GM19324 (cell line): ENCODE measurements around the gene ATRNL1.
A peak's percentile ranks its signal among the peaks of the same experiment; 100 is the strongest.

Experiments used
- ATAC-seq: cut with Tn5 transposase; IDR thresholded peaks from one replicate; pipeline ENCODE4 v1.9.1; 2021; ENCODE audit warnings: mild to moderate bottlenecking, moderate library complexity; ENCODE audit not compliant: unreplicated experiment, low FRiP score

Gene ATRNL1

GRCh38 chr10:115867305-115867704, 774.1 kb downstream of the ATRNL1 start:
- no peak for ATAC-seq

- ATAC-seq = no peak
Measured at GRCh38 chr10:115871855-115872254, 778.7 kb downstream of the ATRNL1 start.

GRCh38 chr10:115875172-115875571, 782.0 kb downstream of the ATRNL1 start:
- no peak for ATAC-seq

DNA sequence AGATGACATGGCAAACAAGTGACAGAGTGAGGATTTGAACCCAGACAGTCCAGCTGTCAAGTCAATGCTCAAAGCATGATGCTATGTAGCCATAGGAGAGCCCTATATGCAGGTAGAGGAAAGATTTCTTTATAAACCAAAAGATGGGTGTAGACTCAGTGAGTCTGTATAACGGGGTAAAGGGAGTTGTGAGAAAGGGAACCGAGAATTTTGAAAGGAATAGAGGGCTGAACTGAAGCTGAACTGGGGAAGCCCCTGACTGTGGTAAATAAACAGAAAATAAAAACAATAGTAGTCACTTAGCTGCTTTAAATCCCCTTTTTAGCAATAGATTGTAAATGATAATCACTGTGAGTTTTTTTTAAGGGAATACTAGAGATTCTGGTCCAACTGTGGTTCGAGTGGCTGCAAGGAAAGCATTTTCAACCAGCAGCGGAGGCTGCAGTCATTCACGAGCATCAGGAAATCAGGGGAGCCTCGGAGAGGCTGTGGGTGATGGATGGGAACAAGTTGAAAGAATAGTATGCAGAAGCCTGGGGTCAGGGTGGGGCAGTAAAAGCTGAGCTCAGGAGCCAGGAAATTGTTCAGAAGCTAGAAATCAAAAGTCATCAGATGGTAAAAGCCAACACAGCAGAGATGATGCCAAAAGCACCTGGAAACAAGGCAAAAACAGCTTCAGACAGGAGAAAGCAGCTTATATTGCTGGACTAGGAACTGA, 786.4 kb downstream of the ATRNL1 start:
- ATAC-seq = peak; percentile 66

GRCh38 chr10:115882021-115882420, 788.9 kb downstream of the ATRNL1 start:
- no peak for ATAC-seq

- ATAC-seq = no peak
Measured at GRCh38 chr10:115883372-115883771, 790.2 kb downstream of the ATRNL1 start.

- ATAC-seq = no peak
Measured at GRCh38 chr10:115884331-115884730, 791.2 kb downstream of the ATRNL1 start.

DNA sequence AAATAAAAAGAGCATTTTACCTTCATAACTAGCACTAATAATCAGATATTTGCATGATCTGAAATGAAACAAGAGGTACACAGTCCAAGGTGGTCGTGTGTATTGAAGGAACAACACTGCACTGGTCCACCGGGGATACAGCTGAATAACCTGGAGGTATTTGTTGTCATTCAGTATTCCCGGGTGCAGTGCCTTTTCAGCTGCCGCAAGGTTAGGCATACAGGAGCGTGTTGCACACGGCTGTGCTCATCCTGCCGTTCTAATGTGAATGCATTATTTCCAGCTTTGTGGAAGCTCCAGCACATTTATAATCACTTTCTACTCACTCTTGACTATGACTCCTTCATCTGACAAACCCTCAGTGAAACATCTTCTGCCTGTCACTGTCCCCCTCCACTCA, 802.0 kb downstream of the ATRNL1 start:
- no peak for ATAC-seq

DNA sequence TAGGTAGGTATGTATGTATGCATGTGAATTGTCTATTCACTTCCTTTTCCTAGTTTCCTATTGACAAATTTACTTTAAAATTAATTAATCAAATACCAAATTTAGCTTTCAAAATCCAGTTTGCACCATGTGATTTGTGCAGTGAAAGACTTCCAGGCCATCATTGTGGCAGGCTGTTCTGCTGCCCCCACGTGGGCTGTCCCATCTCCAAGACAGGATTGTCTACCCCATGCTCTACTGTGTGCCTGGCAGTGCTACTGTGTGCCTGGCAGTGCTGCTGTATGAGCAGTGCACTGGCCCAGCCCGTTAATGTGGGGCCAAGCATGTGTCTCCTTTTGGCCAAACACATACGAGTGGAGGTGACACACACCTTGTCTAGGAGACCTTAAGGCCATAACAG, 805.1 kb downstream of the ATRNL1 start:
- no peak for ATAC-seq

DNA sequence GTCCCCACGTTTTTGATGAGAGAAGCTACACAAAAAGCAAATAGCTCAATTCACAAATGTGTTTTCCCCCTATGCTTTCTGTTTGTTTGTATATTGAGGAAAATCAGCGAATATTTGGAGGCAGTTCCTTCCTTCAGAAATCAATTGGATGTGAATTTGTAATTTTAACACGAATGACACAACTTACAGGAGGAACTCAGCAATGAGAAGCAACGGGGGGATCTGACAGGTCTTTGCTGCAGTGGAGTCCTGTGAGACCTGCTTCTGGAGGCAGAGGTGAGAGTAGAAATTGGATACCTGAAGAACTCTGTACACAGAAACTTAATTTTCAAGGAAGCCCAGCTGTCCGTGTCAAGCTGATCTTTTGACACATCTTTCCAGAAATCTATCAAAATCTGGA, 809.4 kb downstream of the ATRNL1 start:
- no peak for ATAC-seq

- ATAC-seq = no peak
Measured at GRCh38 chr10:115903207-115903606, 810.0 kb downstream of the ATRNL1 start.

GRCh38 chr10:115903845-115904244, 810.7 kb downstream of the ATRNL1 start:
- no peak for ATAC-seq

DNA sequence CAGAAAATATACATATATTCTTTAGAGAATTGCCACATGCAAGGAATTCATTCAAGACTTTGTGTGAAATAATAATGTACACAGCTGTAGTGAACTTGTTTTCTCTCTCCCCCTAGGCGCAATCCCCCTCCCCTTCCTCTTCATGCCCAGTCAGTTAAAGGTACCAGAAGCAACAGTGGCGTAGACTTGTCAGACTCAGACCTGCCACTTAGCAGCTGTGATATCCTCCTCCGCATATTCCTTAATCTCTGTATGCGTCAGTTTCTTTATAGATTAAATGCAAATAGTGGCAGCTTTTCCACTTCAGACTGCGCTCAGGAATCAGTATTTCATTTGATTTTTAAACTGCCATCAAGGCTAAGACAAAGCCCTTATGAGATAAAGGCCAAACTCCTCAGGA, 815.9 kb downstream of the ATRNL1 start:
- no peak for ATAC-seq

DNA sequence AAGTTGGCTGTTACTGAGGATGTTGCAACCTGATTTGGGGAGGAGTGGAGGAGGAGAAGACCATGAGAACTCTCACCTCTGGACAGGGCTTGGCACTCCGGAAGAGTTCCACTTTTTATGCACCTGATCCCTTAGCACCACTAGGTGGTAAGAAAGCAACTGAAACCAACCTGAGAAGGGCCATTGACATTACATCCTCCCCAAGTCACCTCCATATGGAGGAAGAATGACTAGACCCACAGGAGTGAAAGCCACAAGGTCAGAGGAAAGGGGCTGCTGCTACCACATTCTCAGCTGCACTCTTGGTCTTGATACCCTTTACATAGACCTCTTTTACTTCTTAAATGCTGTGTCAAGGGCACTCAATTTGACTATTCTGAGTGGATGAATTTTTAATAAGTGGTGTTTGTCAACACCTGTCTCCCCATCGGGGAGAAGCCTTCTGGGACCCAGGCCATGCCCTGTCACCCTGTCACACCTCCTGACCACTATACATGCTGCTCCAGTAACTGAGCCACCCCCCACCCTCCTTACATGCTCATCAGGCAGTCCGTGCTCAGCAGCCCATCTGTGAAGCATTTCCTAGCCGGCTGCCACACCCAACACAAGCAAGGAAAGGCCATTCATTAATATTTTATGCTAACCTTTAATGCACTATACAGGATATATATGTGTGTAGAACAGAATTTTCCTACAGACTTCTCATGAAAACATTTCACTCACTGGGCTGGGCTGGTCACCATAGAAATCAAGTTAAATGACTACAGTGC, 817.0 kb downstream of the ATRNL1 start:
- ATAC-seq = no peak

GRCh38 chr10:115914475-115914874, 821.3 kb downstream of the ATRNL1 start:
- no peak for ATAC-seq

DNA sequence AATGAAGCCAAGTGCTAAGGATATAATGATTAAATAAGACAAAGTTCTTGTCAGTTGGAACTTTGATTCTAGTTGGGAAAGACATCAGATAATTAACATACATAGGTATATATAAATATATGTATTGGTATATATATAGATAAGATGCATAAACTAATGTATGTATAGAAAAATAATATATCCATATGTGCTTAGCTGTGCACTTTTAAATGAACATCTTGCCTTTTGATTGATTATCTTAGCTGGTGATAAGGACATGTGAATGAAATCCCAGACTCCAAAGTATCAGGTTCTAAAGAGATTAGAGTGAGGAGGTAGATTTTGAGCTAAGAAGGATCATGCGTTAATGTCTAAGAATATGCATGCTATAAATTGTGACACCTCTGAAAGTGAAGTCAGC, 822.3 kb downstream of the ATRNL1 start:
- ATAC-seq = no peak

- no peak for ATAC-seq
Measured at GRCh38 chr10:115918812-115919211, 825.6 kb downstream of the ATRNL1 start.

DNA sequence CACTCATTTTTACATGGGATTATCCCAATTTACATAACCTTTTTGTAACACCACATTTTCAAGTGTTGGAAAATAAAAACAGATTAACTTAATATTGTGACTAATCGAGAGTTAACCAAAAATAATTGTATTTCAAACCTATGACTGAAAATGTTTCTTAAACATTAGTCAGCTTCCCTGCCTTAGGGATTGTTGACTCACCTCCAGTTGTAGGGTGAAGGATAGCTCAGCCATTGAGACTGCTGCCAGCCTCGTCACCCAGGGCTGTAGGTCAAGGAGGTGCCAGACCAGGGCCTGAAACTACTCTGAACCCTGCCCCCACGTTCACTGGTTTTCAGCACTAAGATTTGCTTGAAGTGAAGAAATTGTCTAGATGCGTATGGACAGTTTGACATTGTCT, 828.6 kb downstream of the ATRNL1 start:
- ATAC-seq = no peak

- ATAC-seq = no peak
Measured at GRCh38 chr10:115931309-115931708, 838.1 kb downstream of the ATRNL1 start.

DNA sequence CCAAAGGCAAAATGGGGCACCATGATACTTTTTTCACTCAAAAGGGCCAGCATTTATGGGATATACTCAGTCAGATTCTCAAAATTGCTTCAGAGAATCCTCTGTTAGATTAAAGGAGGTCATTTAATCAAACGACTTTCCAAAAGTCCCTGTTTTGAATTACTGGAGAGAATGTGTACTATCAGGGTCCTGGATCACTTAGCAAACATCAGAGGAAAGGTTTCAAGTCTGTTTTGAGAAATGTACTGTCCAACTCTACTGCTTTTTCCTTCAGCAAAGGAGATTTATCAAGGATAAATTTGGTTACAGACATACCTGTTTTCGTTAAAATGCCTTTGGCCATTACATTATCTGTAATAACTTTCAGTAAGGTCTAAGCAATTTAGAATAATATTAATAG, 838.9 kb downstream of the ATRNL1 start:
- no peak for ATAC-seq

- no peak for ATAC-seq
Measured at GRCh38 chr10:115933098-115933497, 839.9 kb downstream of the ATRNL1 start.

GRCh38 chr10:115935731-115936130, 842.6 kb downstream of the ATRNL1 start:
- ATAC-seq = no peak
